Measurements from ENCODE around the gene BASP1.

GRCh38 chr5:17295671-17296070, 78.2 kb downstream of the BASP1 start:
- TF ChIP-seq POLR2AphosphoS5 (IDR thresholded peaks at IDR 0.05) (no peak), CTCF (IDR thresholded peaks at IDR 0.05) (no peak)
